NCI-H128 (cell line): ENCODE results near the gene GRB10.
"Not testable (repeated sequence)": the region's sequence is repeated elsewhere in the genome, so short reads cannot be mapped to it uniquely, and the experiment has no call there.

Experiments
- DNase-seq: peaks from one replicate; lab custom pipeline; 2025; ENCODE audit not compliant: unreplicated experiment; lab: John Stamatoyannopoulos, UW

The GRB10 gene

GRCh38 chr7:50558294-50559053 lies 224.2 kb downstream of the GRB10 start:
- no peak for DNase-seq

GRCh38 chr7:50557099-50557498 lies 225.6 kb downstream of the GRB10 start:
- DNase-seq: no peak

- no peak for DNase-seq
Observed at GRCh38 chr7:50556247-50556991, 226.3 kb downstream of the GRB10 start.

- DNase-seq: no peak
Observed at GRCh38 chr7:50555594-50556140, 227.0 kb downstream of the GRB10 start.

- DNase-seq: no peak
Observed at GRCh38 chr7:50554431-50555322, 228.0 kb downstream of the GRB10 start.

GRCh38 chr7:50553973-50554372 lies 228.7 kb downstream of the GRB10 start:
- no peak for DNase-seq

GRCh38 chr7:50552921-50553320 lies 229.8 kb downstream of the GRB10 start:
- DNase-seq: no peak

- DNase-seq: peak; percentile 56
Observed at GRCh38 chr7:50552139-50552538, 230.6 kb downstream of the GRB10 start.

GRCh38 chr7:50545613-50546012 lies 237.1 kb downstream of the GRB10 start:
- DNase-seq: not testable (repeated sequence)

GRCh38 chr7:50544992-50545391 lies 237.7 kb downstream of the GRB10 start:
- DNase-seq: no peak

- DNase-seq: no peak
Observed at GRCh38 chr7:50543776-50544442, 238.8 kb downstream of the GRB10 start.

- no peak for DNase-seq
Observed at GRCh38 chr7:50542132-50542531, 240.6 kb downstream of the GRB10 start.

GRCh38 chr7:50540785-50541579 lies 241.7 kb downstream of the GRB10 start:
- no peak for DNase-seq
